SK-N-SH (cell line): ENCODE data around the gene FHL2.

ENCODE experiments used
- EZH2phosphoT487 ChIP-seq: fragments of 200-600 bp; sonication (generic); IDR thresholded peaks from 2 replicates; pipeline ENCODE4 v1.6.1; 2017; ENCODE audit warnings: low read depth, mixed run types, mild to moderate bottlenecking, antibody characterized with exemption, moderate library complexity, borderline replicate concordance
- NFIC ChIP-seq: IDR thresholded peaks from 2 replicates; pipeline ENCODE4 v1.4.0; 2012; ENCODE audit warnings: borderline replicate concordance
- POLR2AphosphoS5 ChIP-seq: IDR thresholded peaks from 2 replicates; pipeline ENCODE4 v1.6.1; 2012; ENCODE audit warnings: low read depth, low read length
- RAD21 ChIP-seq: IDR thresholded peaks from 2 replicates; pipeline ENCODE4 v1.6.1; 2012; ENCODE audit warnings: mild to moderate bottlenecking, low read length
- RCOR1 ChIP-seq: fragments of 150-350 bp; IDR thresholded peaks from 2 replicates; pipeline ENCODE4 v1.6.1; 2017; ENCODE audit warnings: antibody characterized with exemption, low read length
- SIN3A ChIP-seq: IDR thresholded peaks from 2 replicates; pipeline ENCODE4 v1.6.1; 2012; ENCODE audit warnings: low read depth, mild to moderate bottlenecking, low read length, moderate library complexity, borderline replicate concordance
- SMC3 ChIP-seq: IDR thresholded peaks from 2 replicates; pipeline ENCODE4 v1.6.1; 2012; ENCODE audit warnings: low read depth, low read length, improper control_type of control experiment
- TAF1 ChIP-seq: IDR thresholded peaks from 2 replicates; pipeline ENCODE4 v1.6.1; 2012; ENCODE audit warnings: low read depth, mild to moderate bottlenecking, low read length, moderate library complexity, borderline replicate concordance
- YY1 ChIP-seq: IDR thresholded peaks from 2 replicates; pipeline ENCODE4 v1.4.0; 2012; ENCODE audit warnings: low read depth, mild to moderate bottlenecking
- TF ChIP-seq, protein P1 (sequence below): fragments of 200-600 bp; sonication (generic); IDR thresholded peaks from 2 replicates; pipeline ENCODE4 v1.6.1; 2017; ENCODE audit warnings: antibody characterized with exemption, mild to moderate bottlenecking, moderate library complexity
- TF ChIP-seq, protein P2 (sequence below): IDR thresholded peaks from 2 replicates; pipeline ENCODE4 v1.4.0; 2012; ENCODE audit warnings: low read depth, borderline replicate concordance
- TF ChIP-seq, protein P3 (sequence below): fragments of 150-350 bp; IDR thresholded peaks from 2 replicates; pipeline ENCODE4 v1.6.1; 2016; ENCODE audit warnings: mild to moderate bottlenecking, low read depth, low read length

DNA sequence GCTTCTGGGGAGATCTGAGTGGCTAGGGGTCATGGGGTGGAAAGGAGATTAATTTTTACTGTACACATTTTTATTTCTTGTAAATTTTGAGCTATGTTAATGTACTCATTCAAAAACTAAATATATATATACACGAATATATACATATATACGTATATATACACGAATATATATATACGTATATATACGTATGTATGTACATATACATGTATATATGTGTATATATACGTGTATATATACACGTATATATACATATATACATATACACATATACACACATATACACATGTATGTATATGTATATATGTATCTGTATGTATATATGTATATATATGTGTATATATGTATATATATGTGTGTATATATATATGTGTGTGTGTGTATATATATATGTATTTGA, 3.0 kb upstream of the FHL2 start:
- TF ChIP-seq NFIC (no peak), SMC3 (no peak), RAD21 (no peak), RCOR1 (no peak), YY1 (no peak), TAF1 (no peak), SIN3A (no peak), POLR2AphosphoS5 (no peak), EZH2phosphoT487 (no peak)
- TF ChIP-seq, protein P1, sequence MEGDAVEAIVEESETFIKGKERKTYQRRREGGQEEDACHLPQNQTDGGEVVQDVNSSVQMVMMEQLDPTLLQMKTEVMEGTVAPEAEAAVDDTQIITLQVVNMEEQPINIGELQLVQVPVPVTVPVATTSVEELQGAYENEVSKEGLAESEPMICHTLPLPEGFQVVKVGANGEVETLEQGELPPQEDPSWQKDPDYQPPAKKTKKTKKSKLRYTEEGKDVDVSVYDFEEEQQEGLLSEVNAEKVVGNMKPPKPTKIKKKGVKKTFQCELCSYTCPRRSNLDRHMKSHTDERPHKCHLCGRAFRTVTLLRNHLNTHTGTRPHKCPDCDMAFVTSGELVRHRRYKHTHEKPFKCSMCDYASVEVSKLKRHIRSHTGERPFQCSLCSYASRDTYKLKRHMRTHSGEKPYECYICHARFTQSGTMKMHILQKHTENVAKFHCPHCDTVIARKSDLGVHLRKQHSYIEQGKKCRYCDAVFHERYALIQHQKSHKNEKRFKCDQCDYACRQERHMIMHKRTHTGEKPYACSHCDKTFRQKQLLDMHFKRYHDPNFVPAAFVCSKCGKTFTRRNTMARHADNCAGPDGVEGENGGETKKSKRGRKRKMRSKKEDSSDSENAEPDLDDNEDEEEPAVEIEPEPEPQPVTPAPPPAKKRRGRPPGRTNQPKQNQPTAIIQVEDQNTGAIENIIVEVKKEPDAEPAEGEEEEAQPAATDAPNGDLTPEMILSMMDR = no peak
- TF ChIP-seq, protein P2, sequence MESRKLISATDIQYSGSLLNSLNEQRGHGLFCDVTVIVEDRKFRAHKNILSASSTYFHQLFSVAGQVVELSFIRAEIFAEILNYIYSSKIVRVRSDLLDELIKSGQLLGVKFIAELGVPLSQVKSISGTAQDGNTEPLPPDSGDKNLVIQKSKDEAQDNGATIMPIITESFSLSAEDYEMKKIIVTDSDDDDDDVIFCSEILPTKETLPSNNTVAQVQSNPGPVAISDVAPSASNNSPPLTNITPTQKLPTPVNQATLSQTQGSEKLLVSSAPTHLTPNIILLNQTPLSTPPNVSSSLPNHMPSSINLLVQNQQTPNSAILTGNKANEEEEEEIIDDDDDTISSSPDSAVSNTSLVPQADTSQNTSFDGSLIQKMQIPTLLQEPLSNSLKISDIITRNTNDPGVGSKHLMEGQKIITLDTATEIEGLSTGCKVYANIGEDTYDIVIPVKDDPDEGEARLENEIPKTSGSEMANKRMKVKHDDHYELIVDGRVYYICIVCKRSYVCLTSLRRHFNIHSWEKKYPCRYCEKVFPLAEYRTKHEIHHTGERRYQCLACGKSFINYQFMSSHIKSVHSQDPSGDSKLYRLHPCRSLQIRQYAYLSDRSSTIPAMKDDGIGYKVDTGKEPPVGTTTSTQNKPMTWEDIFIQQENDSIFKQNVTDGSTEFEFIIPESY = no peak
- TF ChIP-seq, protein P3, sequence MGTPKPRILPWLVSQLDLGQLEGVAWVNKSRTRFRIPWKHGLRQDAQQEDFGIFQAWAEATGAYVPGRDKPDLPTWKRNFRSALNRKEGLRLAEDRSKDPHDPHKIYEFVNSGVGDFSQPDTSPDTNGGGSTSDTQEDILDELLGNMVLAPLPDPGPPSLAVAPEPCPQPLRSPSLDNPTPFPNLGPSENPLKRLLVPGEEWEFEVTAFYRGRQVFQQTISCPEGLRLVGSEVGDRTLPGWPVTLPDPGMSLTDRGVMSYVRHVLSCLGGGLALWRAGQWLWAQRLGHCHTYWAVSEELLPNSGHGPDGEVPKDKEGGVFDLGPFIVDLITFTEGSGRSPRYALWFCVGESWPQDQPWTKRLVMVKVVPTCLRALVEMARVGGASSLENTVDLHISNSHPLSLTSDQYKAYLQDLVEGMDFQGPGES = no peak
